Glutamatergic neuron (in vitro differentiated cells): ENCODE measurements around the gene LIN28B. TPM values are rescaled to one million over a fixed set of nuclear protein-coding genes. Genes with fewer than 3 reads are reported as not detected.

Experiments used
- DNase-seq: peaks from one replicate; pipeline ENCODE4 v3.0.0; 2022
- H3K27ac Mint-ChIP-seq: one replicate; pipeline ENCODE4 v1.8.0; 2020; ENCODE audit warnings: mild to moderate bottlenecking, mixed read lengths, inconsistent platforms; ENCODE audit not compliant: unreplicated experiment
- H3K27me3 Mint-ChIP-seq: one replicate; pipeline ENCODE4 v1.8.0; 2020; ENCODE audit warnings: mild to moderate bottlenecking, moderate library complexity, mixed read lengths, inconsistent platforms; ENCODE audit not compliant: unreplicated experiment
- H3K36me3 Mint-ChIP-seq: one replicate; pipeline ENCODE4 v1.8.0; 2020; ENCODE audit warnings: mild to moderate bottlenecking, mixed read lengths, inconsistent platforms; ENCODE audit not compliant: unreplicated experiment
- H3K4me1 Mint-ChIP-seq: one replicate; pipeline ENCODE4 v1.8.0; 2020; ENCODE audit warnings: mild to moderate bottlenecking, low read depth, mixed read lengths, inconsistent platforms; ENCODE audit not compliant: unreplicated experiment
- H3K4me3 Mint-ChIP-seq: one replicate; pipeline ENCODE4 v1.8.0; 2020; ENCODE audit warnings: mild to moderate bottlenecking, mixed read lengths, inconsistent platforms; ENCODE audit not compliant: unreplicated experiment
- H3K9me3 Mint-ChIP-seq: one replicate; pipeline ENCODE4 v1.8.0; 2020; ENCODE audit warnings: mild to moderate bottlenecking, moderate library complexity, mixed read lengths, inconsistent platforms; ENCODE audit not compliant: unreplicated experiment
- CTCF ChIP-seq: fragments of 200-600 bp; sonication (generic); IDR thresholded peaks from one replicate; pipeline ENCODE4 v1.5.0; 2021; ENCODE audit not compliant: partially characterized antibody, unreplicated experiment
- long read RNA-seq: library from polyadenylated mRNA; unstranded; transcript quantifications from one replicate; pipeline ENCODE4 v2.0.0, GENCODE V29; 2020; ENCODE audit not compliant: unreplicated experiment
- total RNA-seq: library from RNA; stranded (reverse); fragmentation: NEBNext Ultra II Directional; extraction: Animal tissue kit (Norgen Biotek cat#: 25700); gene quantifications from one replicate; pipeline ENCODE4 v1.2.1, GENCODE V29; 2021; ENCODE audit not compliant: unreplicated experiment

LIN28B gene
- 105 TPM for total RNA-seq
- long read RNA-seq, full-length matches to known transcripts = 2 of 12 reads
- long read RNA-seq, partial matches to known transcripts = 3 of 12 reads
- long read RNA-seq, other reads (novel, unspliced or antisense) = 7 of 12 reads

- Mint-ChIP-seq H3K9me3 (peaks cover 26% of the 10 kb centered on the region), H3K27ac (peak within 1 kb of the TSS; percentile 99), H3K27me3 (peaks cover 13% of the 10 kb centered on the region), H3K4me1 (peaks cover 23% of the 10 kb centered on the region), H3K4me3 (peak within 1 kb of the TSS; percentile 93), H3K36me3 (no peaks in the 10 kb centered on the region)
- no peak for TF ChIP-seq CTCF
- DNase-seq = no peak
Measured at GRCh38 chr6:104956731-104957294, at the start of gene LIN28B. LIN28B (plus strand) TSS chr6:104957107; CDS start chr6:104957251, 144 bp downstream.

- no peaks in the 10 kb centered on the region for H3K4me1 Mint-ChIP-seq
- no peak for DNase-seq
- H3K27ac Mint-ChIP-seq = no peak overlapping the region
- peaks cover 3% of the 10 kb centered on the region for H3K36me3 Mint-ChIP-seq
- H3K4me3 Mint-ChIP-seq = no peak overlapping the region
- H3K27me3 Mint-ChIP-seq = peaks cover 1% of the 10 kb centered on the region
- peaks cover 4% of the 10 kb centered on the region for H3K9me3 Mint-ChIP-seq
- no peak for TF ChIP-seq CTCF
Measured at GRCh38 chr6:104908031-104908887, 48.6 kb upstream of the LIN28B start.

GRCh38 chr6:104908888-104909525 is 47.9 kb upstream of the LIN28B start:
- Mint-ChIP-seq H3K4me1 (no peaks in the 10 kb centered on the region), H3K27ac (no peak overlapping the region), H3K27me3 (peaks cover 1% of the 10 kb centered on the region), H3K9me3 (peaks cover 3% of the 10 kb centered on the region), H3K36me3 (no peaks in the 10 kb centered on the region), H3K4me3 (no peak overlapping the region)
- DNase-seq = no peak
- TF ChIP-seq CTCF = no peak

- TF ChIP-seq CTCF = no peak
Measured at GRCh38 chr6:104921896-104922295, 35.0 kb upstream of the LIN28B start.

GRCh38 chr6:104928141-104928540 is 28.8 kb upstream of the LIN28B start:
- Mint-ChIP-seq H3K9me3 (no peaks in the 10 kb centered on the region), H3K27ac (no peak overlapping the region), H3K27me3 (no peaks in the 10 kb centered on the region), H3K4me3 (no peak overlapping the region), H3K36me3 (no peaks in the 10 kb centered on the region), H3K4me1 (no peaks in the 10 kb centered on the region)
- no peak for TF ChIP-seq CTCF
- no peak for DNase-seq

More at GRCh38 chr6:104921896-104922295, 35.0 kb upstream of the LIN28B start:
- Mint-ChIP-seq H3K4me1 (no peaks in the 10 kb centered on the region), H3K36me3 (no peaks in the 10 kb centered on the region), H3K27ac (no peak overlapping the region), H3K27me3 (no peaks in the 10 kb centered on the region), H3K9me3 (no peaks in the 10 kb centered on the region), H3K4me3 (no peak overlapping the region)
- DNase-seq = no peak
